Right lobe of liver (tissue), 6 donors: ENCODE measurements around the gene NF1. TPM values are rescaled to one million over a fixed set of nuclear protein-coding genes. Genes with fewer than 3 reads are reported as not detected.

Source experiments
- ATAC-seq, 4 donors: fragments of 200-7000 bp; cut with Tn5 transposase; one replicate each; pipeline ENCODE4 v1.9.1; 2020; ENCODE audit warnings: mild to moderate bottlenecking in 4 of 4, moderate library complexity in 4 of 4
- DNase-seq, 3 donors: peaks; one replicate each; pipeline ENCODE4 v3.0.0-alpha.2; 2020
- H3K27ac ChIP-seq, 3 donors: fragments of 200-600 bp; one replicate each; pipeline ENCODE4 v1.8.0; 2022
- H3K27me3 ChIP-seq, 2 donors: fragments of 200-600 bp; one replicate each; pipeline ENCODE4 v1.8.0; 2022
- H3K36me3 ChIP-seq, 4 donors: fragments of 200-600 bp; sonication (generic) in 1 of 4; one replicate each; pipeline versions ENCODE4 v1.5.1 to v1.8.0; 2017 to 2022; ENCODE audit warnings: control low read depth in 1 of 4
- H3K4me1 ChIP-seq, 4 donors: fragments of 200-600 bp; sonication (generic) in 1 of 4; one replicate each; pipeline versions ENCODE4 v1.5.1 to v1.8.0; 2017 to 2022; ENCODE audit warnings: control low read depth in 1 of 4
- H3K4me3 ChIP-seq, 3 donors: fragments of 200-600 bp; one replicate each; pipeline ENCODE4 v1.8.0; 2022
- H3K9me3 ChIP-seq, 4 donors: fragments of 200-600 bp; sonication (generic) in 1 of 4; one replicate each; pipeline versions ENCODE4 v1.5.1 to v1.8.0; 2017 to 2022; ENCODE audit warnings: control low read depth in 1 of 4
- POLR2A ChIP-seq: fragments of 450-650 bp; IDR thresholded peaks from one replicate; pipeline ENCODE4 v1.6.1; 2017; ENCODE audit warnings: antibody characterized with exemption, mild to moderate bottlenecking
- WGBS: methylation state at CpG from one replicate; pipeline ENCODE4 v1.1.6; 2018; ENCODE audit warnings: low coverage, low lambda C conversion rate; ENCODE audit not compliant: insufficient coverage; ENCODE audit errors: missing lambda C conversion rate; 5-methylcytosine and 5-hydroxymethylcytosine counted together
- intact Hi-C, 2 donors: fragments of 100-400 bp; cut with DNase I; formaldehyde crosslinking; loops; one replicate each; pipeline versions ENCODE4 v1.11.2 to v1.14.1; 2022
- total RNA-seq, 6 experiments: library from RNA; depleted of rRNA in 2 of 6; stranded (reverse); fragments of >200 nt in 2 of 6; fragmentation: NEBNext Ultra II Directional in 3 of 6; extraction: Animal tissue kit (Norgen Biotek cat#: 25700) in 3 of 6; gene quantifications; one replicate each; pipeline versions ENCODE4 v1.1.0 to v1.2.4, GENCODE V29; 2016 to 2023
- TF ChIP-seq, protein P1 (sequence below), 4 donors: fragments of 200-600 bp in 3 of 4; fragments of 450-650 bp in 1 of 4; IDR thresholded peaks; one replicate each; pipeline versions ENCODE4 v1.5.1 to v1.8.0; 2016 to 2022; ENCODE audit warnings: antibody characterized with exemption in 4 of 4, mild to moderate bottlenecking in 2 of 4
- donor health status: DM: no; HTN: yes; CAD: no.
- donor health status: DM: no; HTN: no; CAD: no.
- donor health status: DM: no; HTN: no; CAD: no.
- donor health status: DM: no; HTN: yes; CAD: no.
- donor health status: DM: no; HTN: yes; CAD: no.

Gene NF1
- total RNA-seq, 6 experiments from 2014 or later = 26.6 to 35.3 (median 30.0) TPM

DNA sequence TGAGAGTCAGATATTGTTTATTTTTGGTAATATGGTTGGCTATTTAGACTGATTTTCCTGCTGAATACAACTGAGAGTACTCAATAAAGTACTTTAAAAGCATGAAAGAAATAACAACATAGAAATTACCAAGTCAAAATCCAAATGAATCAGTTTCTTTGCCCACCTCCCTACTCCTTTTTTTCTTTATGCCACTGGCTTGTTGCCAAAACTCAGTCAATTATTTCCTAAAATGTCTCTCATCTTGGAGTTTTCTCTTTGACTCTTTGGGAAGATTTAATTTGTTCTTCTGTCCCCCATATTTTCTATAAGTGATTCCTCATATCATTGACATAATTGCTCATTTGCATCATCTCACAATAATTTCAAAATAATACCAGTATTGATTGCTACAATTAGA lies 204.8 kb downstream of the NF1 start:
- no peaks in the 10 kb centered on the region for H3K4me1 ChIP-seq
- DNase-seq (no peak), ATAC-seq (no peak)
- H3K36me3 ChIP-seq = no peaks in the 10 kb centered on the region
- H3K4me3 ChIP-seq = no peak overlapping the region
- no peaks in the 10 kb centered on the region for H3K9me3 ChIP-seq
- H3K27ac ChIP-seq = no peak overlapping the region
- H3K27me3 ChIP-seq = no peaks in the 10 kb centered on the region
- TF ChIP-seq, protein P1, sequence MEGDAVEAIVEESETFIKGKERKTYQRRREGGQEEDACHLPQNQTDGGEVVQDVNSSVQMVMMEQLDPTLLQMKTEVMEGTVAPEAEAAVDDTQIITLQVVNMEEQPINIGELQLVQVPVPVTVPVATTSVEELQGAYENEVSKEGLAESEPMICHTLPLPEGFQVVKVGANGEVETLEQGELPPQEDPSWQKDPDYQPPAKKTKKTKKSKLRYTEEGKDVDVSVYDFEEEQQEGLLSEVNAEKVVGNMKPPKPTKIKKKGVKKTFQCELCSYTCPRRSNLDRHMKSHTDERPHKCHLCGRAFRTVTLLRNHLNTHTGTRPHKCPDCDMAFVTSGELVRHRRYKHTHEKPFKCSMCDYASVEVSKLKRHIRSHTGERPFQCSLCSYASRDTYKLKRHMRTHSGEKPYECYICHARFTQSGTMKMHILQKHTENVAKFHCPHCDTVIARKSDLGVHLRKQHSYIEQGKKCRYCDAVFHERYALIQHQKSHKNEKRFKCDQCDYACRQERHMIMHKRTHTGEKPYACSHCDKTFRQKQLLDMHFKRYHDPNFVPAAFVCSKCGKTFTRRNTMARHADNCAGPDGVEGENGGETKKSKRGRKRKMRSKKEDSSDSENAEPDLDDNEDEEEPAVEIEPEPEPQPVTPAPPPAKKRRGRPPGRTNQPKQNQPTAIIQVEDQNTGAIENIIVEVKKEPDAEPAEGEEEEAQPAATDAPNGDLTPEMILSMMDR (IDR thresholded peaks at IDR 0.05) = no peak
- no peak for TF ChIP-seq POLR2A
- intact Hi-C loops = no loop called here

DNA sequence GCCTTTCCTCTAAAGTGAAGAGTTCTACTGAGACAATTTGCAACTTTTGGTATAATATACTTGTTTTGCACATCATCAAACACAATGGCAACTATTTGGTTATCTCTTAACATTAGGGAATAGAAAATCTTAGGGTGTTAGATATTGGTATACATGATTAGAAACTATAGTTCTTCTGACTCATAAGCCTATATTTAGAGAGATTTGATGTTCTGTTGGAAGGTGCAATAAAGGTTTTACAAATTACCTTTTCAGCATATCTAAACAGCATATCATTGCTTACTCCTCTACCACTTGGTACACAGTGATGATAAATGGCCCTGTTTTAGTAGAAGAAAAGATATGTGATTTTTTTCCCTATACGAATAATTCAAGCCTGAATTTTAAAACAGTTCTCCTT lies 212.9 kb downstream of the NF1 start:
- H3K27me3 ChIP-seq = no peaks in the 10 kb centered on the region
- H3K4me3 ChIP-seq = no peak overlapping the region
- ATAC-seq = no peak
- no peaks in the 10 kb centered on the region for H3K4me1 ChIP-seq
- WGBS = 58% methylated on average over 1 of the region's 1 CpG
- H3K9me3 ChIP-seq = no peaks in the 10 kb centered on the region
- H3K27ac ChIP-seq = no peak overlapping the region
- no peak for DNase-seq
- intact Hi-C loops = no loop called here
- no peaks in the 10 kb centered on the region for H3K36me3 ChIP-seq
- TF ChIP-seq, protein P1 (IDR thresholded peaks at IDR 0.05) = no peak
- no peak for TF ChIP-seq POLR2A

DNA sequence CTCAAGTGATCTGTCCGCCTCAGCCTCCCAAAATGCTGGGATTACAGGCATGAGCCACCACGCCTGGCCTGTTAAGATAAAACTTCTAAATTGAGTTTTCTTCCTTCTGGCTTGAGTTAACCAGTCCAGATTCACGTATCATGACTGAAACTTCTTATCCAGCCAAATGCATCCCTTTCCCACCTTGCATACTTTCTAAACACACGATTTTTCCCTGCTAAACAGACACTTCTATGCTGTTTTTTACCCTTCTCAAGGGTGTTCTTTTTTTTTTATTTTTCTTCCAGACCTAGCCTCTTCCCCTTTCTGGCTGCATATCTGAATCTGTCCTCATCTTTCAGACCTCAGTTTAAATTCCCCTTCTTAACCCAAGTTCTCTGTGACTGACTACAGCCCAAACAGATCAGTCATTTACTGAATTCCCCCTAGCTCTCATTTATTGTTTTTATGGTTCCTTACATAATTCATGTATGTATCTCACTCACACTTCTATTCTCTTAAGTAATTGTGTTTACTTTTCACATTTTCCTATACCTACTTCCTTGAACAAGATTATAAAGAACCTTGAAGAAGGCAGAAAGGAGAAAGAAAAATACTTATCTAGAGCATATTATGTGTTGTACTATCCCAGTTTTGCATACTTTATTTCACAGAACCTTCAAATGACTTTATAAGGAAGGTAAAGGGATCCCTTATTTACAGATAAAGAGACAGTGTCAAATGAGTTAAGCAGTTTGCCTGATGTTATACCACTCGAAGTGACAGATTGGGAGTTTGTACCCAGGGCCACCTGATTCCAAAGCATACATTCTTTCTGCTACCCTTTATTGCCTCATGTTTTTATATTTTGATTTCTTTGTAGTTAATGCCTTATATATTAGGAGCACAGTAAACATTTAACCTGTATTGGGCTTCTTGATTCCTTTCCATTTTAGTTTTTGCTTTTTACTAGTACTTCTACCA lies 213.9 kb downstream of the NF1 start:
- no peaks in the 10 kb centered on the region for H3K4me1 ChIP-seq
- TF ChIP-seq POLR2A = no peak
- TF ChIP-seq, protein P1 (IDR thresholded peaks at IDR 0.05) = no peak
- ATAC-seq (peak; percentile 16 to 50 (median 24)), DNase-seq (no peak)
- no peaks in the 10 kb centered on the region for H3K27me3 ChIP-seq
- peak overlapping the region in 2 of 3 donors; percentile 12 to 14 for H3K27ac ChIP-seq
- intact Hi-C loops = no loop called here
- H3K9me3 ChIP-seq = no peaks in the 10 kb centered on the region
- 61% methylated on average over 5 of the region's 5 CpGs for WGBS
- H3K36me3 ChIP-seq = no peaks in the 10 kb centered on the region
- no peak overlapping the region for H3K4me3 ChIP-seq

DNA sequence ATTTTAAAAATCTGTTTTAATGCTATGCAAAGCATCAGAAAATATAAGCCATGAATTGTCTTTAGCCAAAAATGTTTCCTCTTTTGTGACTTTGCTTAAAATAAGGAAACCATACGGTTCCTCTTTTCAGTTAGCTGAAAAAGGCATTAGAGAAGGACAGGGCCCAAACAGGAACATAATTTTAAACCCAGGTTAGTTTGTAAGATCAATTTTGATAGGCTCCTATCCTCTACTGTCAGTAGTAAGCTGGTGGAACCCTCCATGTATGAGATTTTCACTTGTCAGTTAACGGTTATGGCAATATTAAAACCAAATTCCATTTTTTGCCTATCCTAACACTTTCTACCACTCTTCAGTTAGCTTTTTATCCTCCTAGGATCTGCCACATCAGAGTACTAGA lies 214.8 kb downstream of the NF1 start:
- Histone ChIP-seq H3K4me1 (no peaks in the 10 kb centered on the region), H3K36me3 (no peaks in the 10 kb centered on the region), H3K4me3 (no peak overlapping the region), H3K27ac (peak overlapping the region in 2 of 3 donors; percentile 21 to 38), H3K9me3 (no peaks in the 10 kb centered on the region), H3K27me3 (no peaks in the 10 kb centered on the region)
- intact Hi-C loops = no loop called here
- no peak for DNase-seq
- 63% methylated on average over 2 of the region's 2 CpGs for WGBS
- TF ChIP-seq, protein P1 (IDR thresholded peaks at IDR 0.05) = no peak
- TF ChIP-seq POLR2A = no peak
- ATAC-seq = peak in 3 of 4 donors; percentile 24 to 49 (median 33)
